Ovary (tissue), 3 donors: ENCODE measurements around the gene KCNIP1.

Experiments used
- CTCF ChIP-seq, 3 donors: fragments of 450-650 bp in 2 of 3; fragments of 200-600 bp in 1 of 3; IDR thresholded peaks; one replicate each; pipeline versions ENCODE4 v1.5.1 to v1.8.0; 2016 to 2022; ENCODE audit warnings: antibody characterized with exemption in 3 of 3, mild to moderate bottlenecking in 1 of 3
- EP300 ChIP-seq: sonication (generic); formaldehyde crosslinking; IDR thresholded peaks from one replicate; pipeline ENCODE4 v1.6.1; 2017; ENCODE audit warnings: antibody characterized with exemption
- POLR2A ChIP-seq: fragments of 450-650 bp; IDR thresholded peaks from one replicate; pipeline ENCODE4 v1.6.1; 2017; ENCODE audit warnings: antibody characterized with exemption, mild to moderate bottlenecking, moderate library complexity
- donor health status: DM: no; HTN: no; CAD: no.

- no peak for TF ChIP-seq POLR2A
- TF ChIP-seq CTCF (IDR thresholded peaks at IDR 0.05), result no peak
- no peak for TF ChIP-seq EP300
These were observed 235.0 kb downstream of the KCNIP1 start for GRCh38 chr5:170738840-170739239.
